ENCODE data around the gene DEF6.

DEF6 gene

GRCh38 chr6:35317483-35318195 lies 20.0 kb downstream of the DEF6 start:
- no peak for TF ChIP-seq CTCF (IDR thresholded peaks at IDR 0.05; ENCODE audit: insufficient read depth, low read length, poor library complexity, severe bottlenecking)
- peaks cover 23% of the 10 kb centered on the region for H3K36me3 ChIP-seq (ENCODE audit: control insufficient read depth, insufficient read depth, low read length)
- H3K4me3 ChIP-seq (replicated peaks; ENCODE audit: low read depth, low read length): no peak overlapping the region
- no peaks in the 10 kb centered on the region for H3K27me3 ChIP-seq (replicated peaks; ENCODE audit: control insufficient read depth, insufficient read depth, low read length)
- DNase-seq (ENCODE audit: extremely low read depth, insufficient read length): no peak

- Histone ChIP-seq H3K36me3 (ENCODE audit: control insufficient read depth, insufficient read depth, low read length) (peaks cover 22% of the 10 kb centered on the region), H3K4me3 (replicated peaks; ENCODE audit: low read depth, low read length) (no peak overlapping the region), H3K27me3 (replicated peaks; ENCODE audit: control insufficient read depth, insufficient read depth, low read length) (no peaks in the 10 kb centered on the region)
- DNase-seq (ENCODE audit: extremely low read depth, insufficient read length): no peak
- no peak for TF ChIP-seq CTCF (IDR thresholded peaks at IDR 0.05; ENCODE audit: insufficient read depth, low read length, poor library complexity, severe bottlenecking)
These were observed 20.9 kb downstream of the DEF6 start for GRCh38 chr6:35318196-35319171.

GRCh38 chr6:35319346-35320030 lies 21.9 kb downstream of the DEF6 start:
- H3K4me3 ChIP-seq (replicated peaks; ENCODE audit: low read depth, low read length): no peak overlapping the region
- DNase-seq (ENCODE audit: extremely low read depth, insufficient read length): no peak
- no peak for TF ChIP-seq CTCF (IDR thresholded peaks at IDR 0.05; ENCODE audit: insufficient read depth, low read length, poor library complexity, severe bottlenecking)
- H3K27me3 ChIP-seq (replicated peaks; ENCODE audit: control insufficient read depth, insufficient read depth, low read length): no peaks in the 10 kb centered on the region
- peaks cover 22% of the 10 kb centered on the region for H3K36me3 ChIP-seq (ENCODE audit: control insufficient read depth, insufficient read depth, low read length)

DNA sequence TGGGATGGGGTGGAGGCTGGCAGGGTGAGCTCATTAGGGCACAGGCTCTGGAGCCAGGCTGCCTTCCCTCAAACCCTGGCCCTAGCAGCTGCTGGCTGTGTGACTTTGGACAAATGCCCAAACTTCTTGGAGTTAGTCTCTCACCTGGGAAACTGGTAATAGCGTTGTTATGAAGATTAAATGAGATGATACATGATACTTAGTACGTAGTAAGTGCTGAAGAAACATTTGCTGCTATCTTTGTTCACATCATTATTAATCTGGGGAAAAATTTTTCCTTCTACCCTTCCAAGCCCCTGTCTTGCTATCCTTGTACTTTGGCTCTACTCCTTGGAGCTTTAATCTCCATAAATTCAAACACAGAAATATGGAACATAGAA lies 22.4 kb downstream of the DEF6 start:
- no peak for DNase-seq (ENCODE audit: extremely low read depth, insufficient read length)
- peaks cover 24% of the 10 kb centered on the region for H3K36me3 ChIP-seq (ENCODE audit: control insufficient read depth, insufficient read depth, low read length)
- TF ChIP-seq CTCF (IDR thresholded peaks at IDR 0.05; ENCODE audit: insufficient read depth, low read length, poor library complexity, severe bottlenecking): no peak
- no peak overlapping the region for H3K4me3 ChIP-seq (replicated peaks; ENCODE audit: low read depth, low read length)
- no peaks in the 10 kb centered on the region for H3K27me3 ChIP-seq (replicated peaks; ENCODE audit: control insufficient read depth, insufficient read depth, low read length)

DNA sequence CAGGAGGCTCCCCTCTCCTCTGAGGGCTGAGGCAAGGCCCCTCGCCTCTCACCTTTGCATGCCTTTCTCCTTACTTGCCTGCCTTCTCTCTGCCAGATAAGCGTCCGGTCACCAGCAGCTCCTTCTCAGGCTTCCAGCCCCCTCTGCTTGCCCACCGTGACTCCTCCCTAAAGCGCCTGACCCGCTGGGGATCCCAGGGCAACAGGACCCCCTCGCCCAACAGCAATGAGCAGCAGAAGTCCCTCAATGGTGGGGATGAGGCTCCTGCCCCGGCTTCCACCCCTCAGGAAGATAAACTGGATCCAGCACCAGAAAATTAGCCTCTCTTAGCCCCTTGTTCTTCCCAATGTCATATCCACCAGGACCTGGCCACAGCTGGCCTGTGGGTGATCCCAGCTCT lies 23.5 kb downstream of the DEF6 start:
- Histone ChIP-seq H3K27me3 (replicated peaks; ENCODE audit: control insufficient read depth, insufficient read depth, low read length) (no peaks in the 10 kb centered on the region), H3K36me3 (ENCODE audit: control insufficient read depth, insufficient read depth, low read length) (peaks cover 23% of the 10 kb centered on the region), H3K4me3 (replicated peaks; ENCODE audit: low read depth, low read length) (no peak overlapping the region)
- TF ChIP-seq CTCF (IDR thresholded peaks at IDR 0.05; ENCODE audit: insufficient read depth, low read length, poor library complexity, severe bottlenecking): no peak
- DNase-seq (ENCODE audit: extremely low read depth, insufficient read length): no peak

All from GM06990 (cell line).